ENCODE measurements around the gene HIVEP3.

Gene HIVEP3

DNA sequence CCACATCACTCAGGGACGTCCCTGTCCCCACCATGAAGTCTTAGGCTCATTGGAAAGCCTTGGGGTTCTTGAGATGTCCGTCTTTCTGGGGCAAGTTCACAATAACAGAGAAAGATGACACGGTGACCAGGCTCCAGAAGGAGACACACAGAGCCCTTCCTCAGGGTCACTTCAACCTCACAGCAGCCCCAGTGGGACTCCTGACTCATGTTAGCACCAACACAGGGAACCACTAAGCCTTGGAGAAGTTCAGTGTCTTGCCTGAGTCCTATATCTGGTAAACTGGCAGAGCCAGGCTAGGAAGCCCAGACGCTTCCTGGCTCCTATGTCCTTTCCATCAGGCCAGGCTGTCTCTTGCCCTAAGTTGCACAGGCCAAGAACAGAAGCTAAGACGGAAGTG is 199.1 kb downstream of the HIVEP3 start:
- H3K4me1 ChIP-seq (ENCODE audit: insufficient read depth, low read length, poor library complexity, severe bottlenecking) = no peaks in the 10 kb centered on the region
- no peaks in the 10 kb centered on the region for H3K79me2 ChIP-seq (ENCODE audit: insufficient read depth, low read length)
- H3K4me2 ChIP-seq (ENCODE audit: low read depth, low read length, poor library complexity, severe bottlenecking) = no peak overlapping the region

DNA sequence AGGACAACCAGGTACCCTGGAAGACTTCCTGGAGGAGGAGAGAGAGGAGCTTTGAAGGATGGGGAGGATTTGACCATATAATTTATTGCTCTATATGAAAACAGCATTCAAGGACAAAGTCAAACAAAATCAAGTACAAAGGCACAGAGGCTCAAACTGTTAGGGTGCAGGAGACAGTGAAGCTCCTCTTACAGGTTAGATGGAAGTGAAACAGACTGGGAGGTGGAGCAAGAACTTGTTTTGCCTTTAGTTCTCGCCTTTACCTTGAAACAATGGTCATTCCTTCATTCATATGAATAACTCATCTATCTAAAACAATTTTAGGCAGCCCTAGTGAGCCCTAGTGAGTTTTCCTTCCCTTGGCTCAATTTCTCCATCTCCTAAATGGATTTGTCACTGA is 199.6 kb downstream of the HIVEP3 start:
- no peaks in the 10 kb centered on the region for H3K4me1 ChIP-seq (ENCODE audit: insufficient read depth, low read length, poor library complexity, severe bottlenecking)
- no peak overlapping the region for H2AFZ ChIP-seq (ENCODE audit: low read length)
- H3K9ac ChIP-seq (ENCODE audit: low read depth, low read length, poor library complexity, severe bottlenecking) = no peak overlapping the region
- H3K9me3 ChIP-seq (ENCODE audit: insufficient read depth, low read depth, low read length) = no peaks in the 10 kb centered on the region
- no peak for TF ChIP-seq CTCF (conservative IDR thresholded peaks at IDR 0.05; ENCODE audit: low read length)
- TF ChIP-seq EZH2phosphoT487 (IDR thresholded peaks at IDR 0.05; ENCODE audit: borderline replicate concordance) = no peak
- H3K9me2 ChIP-seq (replicated peaks; ENCODE audit: low read depth, low read length) = no peaks in the 10 kb centered on the region
- no peaks in the 10 kb centered on the region for H3F3A ChIP-seq (ENCODE audit: low read depth)
- no peaks in the 10 kb centered on the region for H4K20me1 ChIP-seq (ENCODE audit: insufficient read depth, low read length, poor library complexity, severe bottlenecking)
- H3K36me3 ChIP-seq (ENCODE audit: insufficient read depth, low read length) = no peaks in the 10 kb centered on the region
- H3K4me3 ChIP-seq (ENCODE audit: low read length, poor library complexity, severe bottlenecking) = no peak overlapping the region
- no peaks in the 10 kb centered on the region for H3K27me3 ChIP-seq (ENCODE audit: insufficient read depth, low read length, poor library complexity, severe bottlenecking)
- H3K79me2 ChIP-seq (ENCODE audit: insufficient read depth, low read length) = no peaks in the 10 kb centered on the region
- H3K4me2 ChIP-seq (ENCODE audit: low read depth, low read length, poor library complexity, severe bottlenecking) = no peak overlapping the region

More for the DNA sequence above, 199.1 kb downstream of the HIVEP3 start:
- no peaks in the 10 kb centered on the region for H3F3A ChIP-seq (ENCODE audit: low read depth)
- H3K36me3 ChIP-seq (ENCODE audit: insufficient read depth, low read length) = no peaks in the 10 kb centered on the region
- H3K9me2 ChIP-seq (replicated peaks; ENCODE audit: low read depth, low read length) = no peaks in the 10 kb centered on the region
- H3K4me3 ChIP-seq (ENCODE audit: low read length, poor library complexity, severe bottlenecking) = no peak overlapping the region
- no peaks in the 10 kb centered on the region for H3K9me3 ChIP-seq (ENCODE audit: insufficient read depth, low read depth, low read length)
- TF ChIP-seq CTCF (conservative IDR thresholded peaks at IDR 0.05; ENCODE audit: low read length) (no peak), EZH2phosphoT487 (IDR thresholded peaks at IDR 0.05; ENCODE audit: borderline replicate concordance) (no peak)
- H2AFZ ChIP-seq (ENCODE audit: low read length) = no peak overlapping the region
- no peak overlapping the region for H3K9ac ChIP-seq (ENCODE audit: low read depth, low read length, poor library complexity, severe bottlenecking)
- no peaks in the 10 kb centered on the region for H4K20me1 ChIP-seq (ENCODE audit: insufficient read depth, low read length, poor library complexity, severe bottlenecking)
- H3K27me3 ChIP-seq (ENCODE audit: insufficient read depth, low read length, poor library complexity, severe bottlenecking) = no peaks in the 10 kb centered on the region

- no peaks in the 10 kb centered on the region for H3F3A ChIP-seq (ENCODE audit: low read depth)
- no peak overlapping the region for H3K4me3 ChIP-seq (ENCODE audit: low read length, poor library complexity, severe bottlenecking)
- no peaks in the 10 kb centered on the region for H4K20me1 ChIP-seq (ENCODE audit: insufficient read depth, low read length, poor library complexity, severe bottlenecking)
- no peaks in the 10 kb centered on the region for H3K9me2 ChIP-seq (replicated peaks; ENCODE audit: low read depth, low read length)
- no peaks in the 10 kb centered on the region for H3K79me2 ChIP-seq (ENCODE audit: insufficient read depth, low read length)
- H3K4me1 ChIP-seq (ENCODE audit: insufficient read depth, low read length, poor library complexity, severe bottlenecking) = no peaks in the 10 kb centered on the region
- H3K36me3 ChIP-seq (ENCODE audit: insufficient read depth, low read length) = no peaks in the 10 kb centered on the region
- H3K9me3 ChIP-seq (ENCODE audit: insufficient read depth, low read depth, low read length) = no peaks in the 10 kb centered on the region
- H3K4me2 ChIP-seq (ENCODE audit: low read depth, low read length, poor library complexity, severe bottlenecking) = no peak overlapping the region
- no peak overlapping the region for H2AFZ ChIP-seq (ENCODE audit: low read length)
- H3K9ac ChIP-seq (ENCODE audit: low read depth, low read length, poor library complexity, severe bottlenecking) = no peak overlapping the region
- no peak for TF ChIP-seq EZH2phosphoT487 (IDR thresholded peaks at IDR 0.05; ENCODE audit: borderline replicate concordance)
- TF ChIP-seq CTCF (conservative IDR thresholded peaks at IDR 0.05; ENCODE audit: low read length) = no peak
- H3K27me3 ChIP-seq (ENCODE audit: insufficient read depth, low read length, poor library complexity, severe bottlenecking) = no peaks in the 10 kb centered on the region
Measured at GRCh38 chr1:41718497-41718896, 200.2 kb downstream of the HIVEP3 start.

Data from Loucy (cell line).